HFFc6 (cell line): Measurements from ENCODE around the gene UBP1. TPM values are rescaled to one million over a fixed set of nuclear protein-coding genes. Genes with fewer than 3 reads are reported as not detected.
A peak's percentile ranks its signal among the peaks of the same experiment; 100 is the strongest.
"Not testable (repeated sequence)": the region's sequence is repeated elsewhere in the genome, so short reads cannot be mapped to it uniquely, and the experiment has no call there.

Experiments
- DNase-seq: peaks from one replicate; pipeline ENCODE4 v3.0.0-alpha.2; 2018
- H3K27ac Mint-ChIP-seq: 2 replicates; pipeline ENCODE4 v1.8.0; 2020; ENCODE audit warnings: mild to moderate bottlenecking, mixed read lengths
- H3K27me3 Mint-ChIP-seq: 2 replicates; pipeline ENCODE4 v1.8.0; 2021; ENCODE audit warnings: mild to moderate bottlenecking, moderate library complexity, mixed read lengths; ENCODE audit not compliant: insufficient read depth
- H3K36me3 Mint-ChIP-seq: 2 replicates; pipeline ENCODE4 v1.8.0; 2021; ENCODE audit warnings: low read depth, mixed read lengths
- H3K4me1 Mint-ChIP-seq: 2 replicates; pipeline ENCODE4 v1.8.0; 2020; ENCODE audit warnings: low read depth, mixed read lengths
- H3K4me3 Mint-ChIP-seq: 2 replicates; pipeline ENCODE4 v1.8.0; 2020; ENCODE audit warnings: mild to moderate bottlenecking, moderate library complexity, mixed read lengths
- H3K9me3 Mint-ChIP-seq: 2 replicates; pipeline ENCODE4 v1.8.0; 2020; ENCODE audit warnings: mild to moderate bottlenecking, mixed read lengths
- CTCF ChIP-seq: fragments of 200-600 bp; sonication (generic); IDR thresholded peaks from 2 replicates; pipeline ENCODE4 v1.5.0; 2021; ENCODE audit warnings: antibody characterized with exemption, mild to moderate bottlenecking
- total RNA-seq, 6 experiments: library from RNA; stranded (reverse); fragmentation: NEBNext Ultra II Directional; extraction: Animal tissue kit (Norgen Biotek cat#: 25700); gene quantifications; 2 replicates in 1 of 6; 3 replicates in 5 of 6; pipeline ENCODE4 v1.2.3, GENCODE V29; 2021

The UBP1 gene
- total RNA-seq, 6 experiments from 2014 or later = 62.0 to 69.0 (median 64.0) TPM

- H3K27me3 Mint-ChIP-seq = peaks cover 6% of the 10 kb centered on the region
- no peaks in the 10 kb centered on the region for H3K4me1 Mint-ChIP-seq
- H3K27ac Mint-ChIP-seq = no peak overlapping the region
- TF ChIP-seq CTCF = no peak
- H3K36me3 Mint-ChIP-seq = peaks cover 13% of the 10 kb centered on the region; the same call in 1 of the 2 replicates
- H3K9me3 Mint-ChIP-seq = peaks cover 19% of the 10 kb centered on the region
- no peak for DNase-seq
- H3K4me3 Mint-ChIP-seq = no peak overlapping the region
Observed at GRCh38 chr3:33453331-33453761, 13.1 kb upstream of the UBP1 start.

DNA sequence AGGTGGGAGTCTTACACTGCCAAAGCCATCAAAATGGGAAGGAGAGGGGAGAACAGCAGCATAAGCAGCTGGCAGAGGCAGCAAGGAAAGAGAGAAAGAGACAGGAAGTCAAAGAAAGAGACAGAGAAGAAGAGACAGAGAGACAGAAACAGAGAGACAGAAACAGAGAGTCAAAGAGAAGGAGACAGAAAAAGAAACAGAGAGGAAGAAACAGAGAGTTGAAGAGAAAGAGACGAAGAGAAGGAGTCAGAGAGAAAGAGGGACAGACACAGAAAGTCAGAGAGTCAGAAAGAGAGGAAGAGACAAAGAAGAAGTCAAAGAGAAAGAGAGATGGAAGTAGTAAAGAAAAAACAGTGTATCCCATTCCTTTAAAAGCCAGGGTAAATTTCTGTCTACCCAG, 11.8 kb upstream of the UBP1 start:
- not testable (repeated sequence) for H3K36me3 Mint-ChIP-seq, H3K4me1 Mint-ChIP-seq, DNase-seq, H3K27me3 Mint-ChIP-seq, H3K27ac Mint-ChIP-seq, H3K4me3 Mint-ChIP-seq
- peaks cover 11% of the 10 kb centered on the region for H3K9me3 Mint-ChIP-seq

GRCh38 chr3:33447958-33448357, 7.8 kb upstream of the UBP1 start:
- no peak overlapping the region for H3K4me3 Mint-ChIP-seq
- no peaks in the 10 kb centered on the region for H3K36me3 Mint-ChIP-seq
- no peak overlapping the region for H3K27ac Mint-ChIP-seq
- no peaks in the 10 kb centered on the region for H3K9me3 Mint-ChIP-seq
- no peak for DNase-seq
- H3K27me3 Mint-ChIP-seq = peaks cover 6% of the 10 kb centered on the region
- no peaks in the 10 kb centered on the region for H3K4me1 Mint-ChIP-seq
- TF ChIP-seq CTCF = no peak

- not testable (repeated sequence) for H3K4me1 Mint-ChIP-seq, H3K36me3 Mint-ChIP-seq, H3K4me3 Mint-ChIP-seq, H3K27ac Mint-ChIP-seq, H3K9me3 Mint-ChIP-seq, H3K27me3 Mint-ChIP-seq, DNase-seq
Observed at GRCh38 chr3:33447256-33447625, 7.0 kb upstream of the UBP1 start.

DNA sequence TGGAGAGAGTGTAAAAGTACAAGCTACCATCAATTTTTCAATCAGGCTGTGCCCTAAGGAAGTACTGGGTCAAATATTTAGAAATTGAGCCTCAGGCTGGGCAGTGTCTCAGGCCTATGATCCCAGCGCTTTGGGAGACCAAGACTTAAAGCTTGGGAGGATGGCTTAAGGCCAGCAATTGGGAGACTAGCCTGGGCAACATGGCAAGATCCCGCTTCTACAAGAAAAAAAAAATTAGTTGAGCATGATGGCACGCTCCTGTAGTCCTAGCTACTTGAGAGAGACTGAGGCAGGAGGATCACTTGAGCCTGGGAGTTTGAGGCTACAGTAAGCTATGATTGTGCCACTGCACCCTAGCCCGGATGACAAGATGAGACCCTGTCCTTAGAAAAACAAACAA, 2.0 kb upstream of the UBP1 start:
- TF ChIP-seq CTCF = no peak
- no peak for DNase-seq
- Mint-ChIP-seq H3K36me3 (peaks cover 20% of the 10 kb centered on the region), H3K4me3 (peak overlapping the region; percentile 99; the same call in 1 of the 2 replicates), H3K27me3 (peaks cover 6% of the 10 kb centered on the region), H3K9me3 (no peaks in the 10 kb centered on the region), H3K27ac (peak overlapping the region; percentile 100), H3K4me1 (peaks cover 29% of the 10 kb centered on the region)

GRCh38 chr3:33441225-33441976, 1.2 kb upstream of the UBP1 start:
- no peak for DNase-seq
- H3K4me1 Mint-ChIP-seq = peaks cover 37% of the 10 kb centered on the region
- peaks cover 6% of the 10 kb centered on the region for H3K27me3 Mint-ChIP-seq
- peak overlapping the region; percentile 100 for H3K27ac Mint-ChIP-seq
- H3K9me3 Mint-ChIP-seq = no peaks in the 10 kb centered on the region
- peak overlapping the region; percentile 99 for H3K4me3 Mint-ChIP-seq
- peaks cover 22% of the 10 kb centered on the region for H3K36me3 Mint-ChIP-seq
- TF ChIP-seq CTCF = peak; percentile 1; the same call in 1 of the 2 replicates
